Left renal pelvis (tissue), 4 donors: Measurements from ENCODE around the gene ADH4. TPM values are rescaled to one million over a fixed set of nuclear protein-coding genes. Genes with fewer than 3 reads are reported as not detected.
"Not testable (repeated sequence)": the region's sequence is repeated elsewhere in the genome, so short reads cannot be mapped to it uniquely, and the experiment has no call there.

Source experiments
- DNase-seq, 4 donors: peaks; one replicate each; pipeline ENCODE4 v3.0.0-alpha.2; 2013; ENCODE audit warnings: low read depth in 4 of 4, low spot score in 3 of 4
- polyA plus RNA-seq, 4 donors: library from polyadenylated mRNA; unstranded; fragments of 120-200 nt; gene quantifications; one replicate each; pipeline ENCODE4 v1.2.1, GENCODE V29; 2013; ENCODE audit not compliant: insufficient read length in 4 of 4

ADH4 gene
- polyA plus RNA-seq, result 1 to 10 TPM in 1 of 4 donors, under 1 TPM in 3; 0.17 to 1.1 (median 0.74) TPM

GRCh38 chr4:99144070-99144469 lies at the start of gene ADH4:
Gene ADH4, minus strand, starts transcription at chr4:99144297. Its CDS starts 75 bp downstream, at chr4:99144222.
- no peak for DNase-seq

- DNase-seq, result no peak
Observed at GRCh38 chr4:99190336-99190735, 46.2 kb upstream of the ADH4 start.

- not testable (repeated sequence) for DNase-seq
Observed at GRCh38 chr4:99189900-99190299, 45.8 kb upstream of the ADH4 start.

GRCh38 chr4:99186029-99186428 lies 41.9 kb upstream of the ADH4 start:
- DNase-seq, result no peak

- DNase-seq, result no peak
Observed at GRCh38 chr4:99185581-99185980, 41.5 kb upstream of the ADH4 start.

- DNase-seq, result no peak
Observed at GRCh38 chr4:99180382-99181070, 36.4 kb upstream of the ADH4 start.

GRCh38 chr4:99179626-99180025 lies 35.5 kb upstream of the ADH4 start:
- DNase-seq, result no peak

- no peak for DNase-seq
Observed at GRCh38 chr4:99179178-99179577, 35.1 kb upstream of the ADH4 start.

GRCh38 chr4:99166544-99166943 lies 22.4 kb upstream of the ADH4 start:
- DNase-seq, result no peak

- DNase-seq, result no peak
Observed at GRCh38 chr4:99165978-99166377, 21.9 kb upstream of the ADH4 start.

GRCh38 chr4:99161373-99162099 lies 17.4 kb upstream of the ADH4 start:
- DNase-seq, result no peak

GRCh38 chr4:99159699-99160098 lies 15.6 kb upstream of the ADH4 start:
- DNase-seq, result no peak

GRCh38 chr4:99157478-99157935 lies 13.4 kb upstream of the ADH4 start:
- DNase-seq, result no peak

GRCh38 chr4:99156992-99157391 lies 12.9 kb upstream of the ADH4 start:
- no peak for DNase-seq

GRCh38 chr4:99154658-99155342 lies 10.7 kb upstream of the ADH4 start:
- no peak for DNase-seq

- no peak for DNase-seq
Observed at GRCh38 chr4:99151995-99152394, 7.9 kb upstream of the ADH4 start.

GRCh38 chr4:99151452-99151851 lies 7.4 kb upstream of the ADH4 start:
- DNase-seq, result no peak

GRCh38 chr4:99149426-99150019 lies 5.4 kb upstream of the ADH4 start:
- no peak for DNase-seq

GRCh38 chr4:99148550-99148949 lies 4.5 kb upstream of the ADH4 start:
- no peak for DNase-seq

GRCh38 chr4:99144587-99144986 lies 490 bp upstream of the ADH4 start:
- DNase-seq, result no peak

GRCh38 chr4:99136329-99136728 lies 7.8 kb downstream of the ADH4 start:
- no peak for DNase-seq
